DOHH2 (cell line): Measurements from ENCODE around the gene TEN1.

Source experiments
- EZH2phosphoT487 ChIP-seq: fragments of 200-600 bp; sonication (generic); IDR thresholded peaks from 2 replicates; pipeline ENCODE4 v1.6.1; 2017; ENCODE audit warnings: borderline replicate concordance, mild to moderate bottlenecking, antibody characterized with exemption, low read length, moderate library complexity, mixed read lengths
- TF ChIP-seq, protein P1 (sequence below): fragments of 200-600 bp; sonication (generic); IDR thresholded peaks from one replicate; pipeline ENCODE4 v1.5.1; 2014; ENCODE audit warnings: antibody characterized with exemption, mild to moderate bottlenecking, low read depth, low read length; ENCODE audit not compliant: poor library complexity, severe bottlenecking

- TF ChIP-seq, protein P1, sequence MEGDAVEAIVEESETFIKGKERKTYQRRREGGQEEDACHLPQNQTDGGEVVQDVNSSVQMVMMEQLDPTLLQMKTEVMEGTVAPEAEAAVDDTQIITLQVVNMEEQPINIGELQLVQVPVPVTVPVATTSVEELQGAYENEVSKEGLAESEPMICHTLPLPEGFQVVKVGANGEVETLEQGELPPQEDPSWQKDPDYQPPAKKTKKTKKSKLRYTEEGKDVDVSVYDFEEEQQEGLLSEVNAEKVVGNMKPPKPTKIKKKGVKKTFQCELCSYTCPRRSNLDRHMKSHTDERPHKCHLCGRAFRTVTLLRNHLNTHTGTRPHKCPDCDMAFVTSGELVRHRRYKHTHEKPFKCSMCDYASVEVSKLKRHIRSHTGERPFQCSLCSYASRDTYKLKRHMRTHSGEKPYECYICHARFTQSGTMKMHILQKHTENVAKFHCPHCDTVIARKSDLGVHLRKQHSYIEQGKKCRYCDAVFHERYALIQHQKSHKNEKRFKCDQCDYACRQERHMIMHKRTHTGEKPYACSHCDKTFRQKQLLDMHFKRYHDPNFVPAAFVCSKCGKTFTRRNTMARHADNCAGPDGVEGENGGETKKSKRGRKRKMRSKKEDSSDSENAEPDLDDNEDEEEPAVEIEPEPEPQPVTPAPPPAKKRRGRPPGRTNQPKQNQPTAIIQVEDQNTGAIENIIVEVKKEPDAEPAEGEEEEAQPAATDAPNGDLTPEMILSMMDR = peak; percentile 85
- TF ChIP-seq EZH2phosphoT487 = no peak
Observed at GRCh38 chr17:76005263-76006149, 26.5 kb downstream of the TEN1 start.
